ENCODE results near the gene MEOX2.

The MEOX2 gene

GRCh38 chr7:15607529-15608210 is 78.8 kb downstream of the MEOX2 start:
- no peak for DNase-seq

DNA sequence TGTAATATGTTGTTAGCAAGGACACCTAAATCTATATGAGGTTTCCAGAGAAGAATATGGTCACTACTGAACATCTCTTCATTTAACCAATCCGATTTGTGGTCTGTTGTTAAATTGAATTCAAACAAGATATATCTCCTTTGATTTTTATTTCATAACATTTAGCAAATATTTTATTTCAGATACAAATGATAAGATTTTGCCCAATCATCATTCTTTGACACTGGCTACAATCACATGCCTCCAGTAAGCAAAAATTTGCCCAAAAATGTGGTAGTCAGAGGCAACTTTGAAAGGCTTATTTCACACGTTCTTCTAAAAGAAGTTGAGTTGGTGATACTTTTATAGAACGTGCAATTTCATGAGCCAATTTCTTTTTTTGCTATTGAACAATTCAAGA is 79.9 kb downstream of the MEOX2 start:
- no peak for DNase-seq

GRCh38 chr7:15604166-15604565 is 82.3 kb downstream of the MEOX2 start:
- DNase-seq, result no peak

GRCh38 chr7:15603124-15603523 is 83.4 kb downstream of the MEOX2 start:
- no peak for DNase-seq

DNA sequence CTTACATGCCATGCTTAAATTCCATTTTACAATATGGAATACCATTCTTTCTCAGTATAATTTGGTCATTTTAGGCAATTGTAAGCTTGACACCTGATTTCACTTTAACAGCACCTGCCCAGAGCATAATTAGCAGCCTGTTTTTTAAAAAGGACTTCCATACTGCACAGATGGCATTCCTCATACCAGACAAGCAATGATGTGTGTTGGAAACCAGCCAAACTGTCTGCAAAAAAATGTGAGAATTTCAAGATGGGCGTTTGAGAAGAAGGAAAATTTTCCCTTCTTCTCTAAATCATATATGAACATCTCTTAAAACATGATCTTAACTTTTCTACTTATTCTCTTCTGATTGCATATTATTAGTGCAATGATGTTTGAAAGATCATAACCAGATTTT is 84.2 kb downstream of the MEOX2 start:
- no peak for DNase-seq

GRCh38 chr7:15601175-15601574 is 85.3 kb downstream of the MEOX2 start:
- DNase-seq, result no peak

DNA sequence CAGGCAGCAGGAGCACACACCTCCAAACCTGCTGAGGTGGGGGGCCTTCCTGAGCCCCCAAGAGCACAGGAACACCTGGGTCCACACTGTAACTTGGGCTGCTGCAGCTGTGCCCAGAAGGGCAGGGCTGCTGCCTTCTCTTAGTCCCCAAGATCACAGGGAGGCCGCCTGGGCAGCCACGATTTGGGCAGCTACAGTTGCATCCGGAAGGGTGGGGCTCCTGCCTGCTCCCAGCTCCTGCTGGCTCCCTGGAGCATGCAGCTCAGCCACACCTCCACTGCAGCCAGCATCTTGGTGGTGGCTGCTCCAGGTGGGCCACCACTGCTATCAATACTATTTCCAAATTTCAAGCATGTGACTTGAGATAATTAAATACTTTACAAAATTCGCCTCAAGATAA is 86.2 kb downstream of the MEOX2 start:
- DNase-seq, result no peak

- DNase-seq, result no peak
Measured at GRCh38 chr7:15594461-15594860, 92.0 kb downstream of the MEOX2 start.

DNA sequence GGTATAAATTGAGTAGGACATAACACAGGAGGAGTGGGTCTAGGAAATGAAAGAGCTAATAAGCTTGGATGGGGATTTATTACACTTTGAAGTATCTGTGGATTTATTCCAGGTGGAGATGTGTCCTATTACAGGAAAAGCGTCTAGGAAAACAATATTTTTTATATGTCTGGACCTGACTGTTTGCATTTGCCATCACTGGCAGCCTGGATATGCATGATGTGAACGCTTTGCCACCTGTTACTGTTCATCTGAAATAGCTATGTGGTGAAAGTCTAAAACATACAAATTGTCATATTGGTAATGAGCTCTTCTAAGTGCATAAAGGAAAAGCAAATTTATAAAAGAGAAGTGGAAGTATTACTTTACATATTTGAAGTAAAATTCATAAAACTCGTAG is 93.1 kb downstream of the MEOX2 start:
- DNase-seq, result peak; percentile 19

DNA sequence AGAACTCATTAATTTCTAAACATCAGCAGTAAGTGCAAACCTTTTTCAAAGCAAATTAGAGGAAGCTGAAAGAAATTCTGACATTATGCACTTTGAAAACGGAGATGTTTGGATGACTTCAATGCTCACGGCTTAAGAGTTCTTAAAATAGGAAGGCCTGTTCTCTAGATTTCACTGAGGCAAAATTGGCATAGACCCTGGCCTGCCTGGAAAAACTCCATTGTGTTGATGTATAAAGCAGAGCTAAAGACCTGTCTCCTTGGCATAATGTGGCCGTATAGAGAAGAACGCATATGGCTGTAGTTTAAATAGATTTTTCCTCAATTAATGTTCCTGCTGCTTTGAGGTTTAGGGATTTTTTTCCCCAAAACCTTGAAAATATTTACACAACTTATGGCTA is 100.2 kb downstream of the MEOX2 start:
- DNase-seq, result peak; percentile 82

- DNase-seq, result no peak
Measured at GRCh38 chr7:15584575-15584974, 101.9 kb downstream of the MEOX2 start.

- no peak for DNase-seq
Measured at GRCh38 chr7:15582773-15583172, 103.7 kb downstream of the MEOX2 start.

GRCh38 chr7:15581352-15581951 is 105.0 kb downstream of the MEOX2 start:
- no peak for DNase-seq

GRCh38 chr7:15580604-15581351 is 105.7 kb downstream of the MEOX2 start:
- DNase-seq, result no peak

DNA sequence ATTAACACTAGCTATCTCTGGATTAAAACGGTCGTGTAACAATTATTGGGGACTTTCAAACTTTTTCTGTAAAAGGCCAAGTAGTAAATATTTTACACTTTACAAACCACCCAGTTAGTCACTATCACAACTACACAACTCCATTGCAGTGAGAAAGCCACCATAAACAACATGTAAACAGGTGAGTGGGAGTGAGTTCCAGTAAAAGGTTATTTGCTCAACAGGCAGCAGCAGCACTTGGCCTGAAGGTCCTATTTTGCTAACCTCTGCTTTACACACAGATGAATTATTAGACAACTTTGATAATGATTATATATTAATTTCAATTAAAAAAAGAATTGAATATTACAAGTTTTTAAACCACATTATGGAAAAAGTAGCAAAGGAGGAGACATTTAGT is 108.9 kb downstream of the MEOX2 start:
- no peak for DNase-seq

DNA sequence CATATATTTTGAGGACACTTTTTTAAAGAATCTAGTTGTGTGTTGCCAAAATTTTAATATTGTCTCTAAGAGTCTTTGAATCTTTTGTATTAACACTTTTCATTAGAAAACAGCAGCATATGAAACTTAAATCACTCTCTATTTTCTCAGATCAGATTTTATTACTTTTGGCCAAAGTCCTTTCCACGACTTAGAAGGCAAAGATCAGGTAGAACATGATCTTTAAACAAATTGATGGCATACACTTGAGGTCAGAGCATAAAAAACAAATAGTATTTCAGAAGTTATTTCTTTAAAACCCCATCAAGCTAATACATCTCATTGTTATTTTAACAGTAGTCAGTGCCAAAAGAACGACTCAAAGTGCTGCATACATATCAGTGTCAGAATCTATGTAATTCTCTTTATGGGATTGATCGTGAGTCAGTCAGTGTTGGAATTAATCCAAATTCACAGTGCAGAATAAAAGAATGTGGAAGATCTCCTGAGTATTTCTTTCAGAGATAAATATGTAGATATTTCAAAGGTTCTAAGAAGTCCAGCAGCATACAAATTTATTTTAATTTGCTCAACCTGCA is 115.1 kb downstream of the MEOX2 start:
- DNase-seq, result no peak

GRCh38 chr7:15567652-15568051 is 118.8 kb downstream of the MEOX2 start:
- no peak for DNase-seq

- no peak for DNase-seq
Measured at GRCh38 chr7:15567036-15567435, 119.4 kb downstream of the MEOX2 start.

DNA sequence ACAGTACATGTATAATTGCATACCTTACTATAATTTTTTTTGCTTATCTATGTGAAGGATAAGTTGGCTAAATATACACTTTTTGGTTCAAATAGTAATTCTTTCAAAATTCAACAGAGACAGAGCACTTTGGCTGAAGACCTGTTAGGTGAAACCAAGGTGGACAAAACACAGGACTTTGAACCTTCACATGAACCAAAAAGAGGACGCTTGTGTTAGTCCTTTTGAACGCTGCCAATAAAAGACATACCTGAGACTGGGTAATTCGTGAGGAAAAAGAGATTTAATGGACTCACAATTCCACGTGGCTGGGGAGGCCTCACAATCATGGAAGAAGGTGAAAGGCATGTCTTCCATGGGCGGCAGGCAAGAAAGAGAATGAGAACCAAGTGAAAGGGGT is 120.0 kb downstream of the MEOX2 start:
- DNase-seq, result no peak

DNA sequence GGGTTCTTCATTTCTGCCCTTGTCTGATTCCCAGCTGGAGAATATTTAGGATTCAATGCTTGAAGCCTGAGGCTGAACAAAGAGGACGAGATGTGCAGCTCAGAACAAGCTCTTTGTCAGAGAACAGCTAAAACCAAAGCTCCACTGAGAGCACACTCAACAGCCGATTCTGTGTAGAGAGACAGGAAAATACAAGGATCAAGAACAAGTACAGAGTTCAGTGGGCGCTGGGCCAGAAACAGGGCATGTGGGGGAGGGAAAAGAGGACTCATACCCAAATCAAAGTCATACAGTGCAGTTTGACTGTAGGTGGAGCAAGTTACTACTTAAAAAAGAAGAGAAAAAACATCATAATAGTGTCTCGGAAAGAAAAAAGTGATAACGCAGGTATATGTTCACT is 124.6 kb downstream of the MEOX2 start, which contains the start of gene AGMO:
Gene AGMO, minus strand, starts transcription at position 181 of the 400 bp plus-strand sequence.
- peak; percentile 32 for DNase-seq

All from femur (tissue), 1 donor.